GM21723 (cell line): ENCODE results near the gene ZNF19.
"Not testable (repeated sequence)": the region's sequence is repeated elsewhere in the genome, so short reads cannot be mapped to it uniquely, and the experiment has no call there.

Experiments used
- ATAC-seq: cut with Tn5 transposase; IDR thresholded peaks from one replicate; pipeline ENCODE4 v1.9.1; 2021; ENCODE audit warnings: mild to moderate bottlenecking, moderate library complexity; ENCODE audit not compliant: unreplicated experiment

ZNF19 gene

DNA sequence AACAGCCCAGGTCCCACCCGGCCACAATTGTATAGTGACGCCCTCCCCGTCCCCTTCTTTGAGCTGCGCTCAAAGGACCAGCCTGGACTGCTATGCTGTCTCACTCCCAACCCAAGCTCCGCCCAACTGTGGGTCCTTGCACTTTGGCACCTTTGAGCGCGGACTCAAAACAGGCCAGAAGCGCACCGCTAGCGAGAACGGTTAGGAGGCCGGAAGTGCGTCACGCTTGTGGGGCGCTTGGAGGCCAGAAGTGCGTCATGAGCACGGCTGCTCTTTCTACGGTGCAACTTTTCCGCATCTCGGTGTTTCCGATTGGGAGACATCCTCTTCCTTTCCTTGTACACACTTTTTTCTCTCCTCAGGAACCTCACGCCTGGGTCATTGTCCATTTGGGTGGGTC is at the start of gene ZNF19:
TSS of gene ZNF19 (minus strand) at position 203 of the 400 bp plus-strand sequence. CDS start 7,210 bp downstream, outside the sequence.
- ATAC-seq: no peak

DNA sequence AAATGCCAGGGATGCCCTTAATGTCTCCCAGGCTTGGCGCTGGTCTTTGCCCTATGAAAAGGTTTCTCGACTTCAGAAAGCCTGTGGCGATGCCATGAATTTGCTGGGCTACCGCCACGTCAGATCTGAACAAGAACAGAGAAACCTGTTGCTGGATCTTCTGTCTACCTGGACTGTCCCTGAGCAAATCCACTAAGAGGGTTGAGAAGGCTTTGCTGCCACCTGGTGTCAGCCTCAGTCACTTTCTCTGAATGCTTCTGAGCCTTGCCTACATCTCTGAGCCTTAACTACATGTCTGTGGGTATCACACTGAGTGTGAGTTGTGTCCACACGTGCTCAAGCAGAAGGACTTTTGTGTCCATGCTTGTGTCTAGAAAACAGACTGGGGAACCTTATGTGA is 48.5 kb upstream of the ZNF19 start:
- ATAC-seq: peak; percentile 72

DNA sequence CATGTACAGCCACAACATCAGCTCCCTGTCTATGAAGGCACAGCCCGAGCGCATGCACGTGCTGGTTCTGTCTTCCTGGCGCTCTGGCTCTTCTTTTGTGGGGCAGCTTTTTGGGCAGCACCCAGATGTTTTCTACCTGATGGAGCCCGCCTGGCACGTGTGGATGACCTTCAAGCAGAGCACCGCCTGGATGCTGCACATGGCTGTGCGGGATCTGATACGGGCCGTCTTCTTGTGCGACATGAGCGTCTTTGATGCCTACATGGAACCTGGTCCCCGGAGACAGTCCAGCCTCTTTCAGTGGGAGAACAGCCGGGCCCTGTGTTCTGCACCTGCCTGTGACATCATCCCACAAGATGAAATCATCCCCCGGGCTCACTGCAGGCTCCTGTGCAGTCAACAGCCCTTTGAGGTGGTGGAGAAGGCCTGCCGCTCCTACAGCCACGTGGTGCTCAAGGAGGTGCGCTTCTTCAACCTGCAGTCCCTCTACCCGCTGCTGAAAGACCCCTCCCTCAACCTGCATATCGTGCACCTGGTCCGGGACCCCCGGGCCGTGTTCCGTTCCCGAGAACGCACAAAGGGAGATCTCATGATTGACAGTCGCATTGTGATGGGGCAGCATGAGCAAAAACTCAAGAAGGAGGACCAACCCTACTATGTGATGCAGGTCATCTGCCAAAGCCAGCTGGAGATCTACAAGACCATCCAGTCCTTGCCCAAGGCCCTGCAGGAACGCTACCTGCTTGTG is 47.8 kb upstream of the ZNF19 start:
- ATAC-seq: no peak

DNA sequence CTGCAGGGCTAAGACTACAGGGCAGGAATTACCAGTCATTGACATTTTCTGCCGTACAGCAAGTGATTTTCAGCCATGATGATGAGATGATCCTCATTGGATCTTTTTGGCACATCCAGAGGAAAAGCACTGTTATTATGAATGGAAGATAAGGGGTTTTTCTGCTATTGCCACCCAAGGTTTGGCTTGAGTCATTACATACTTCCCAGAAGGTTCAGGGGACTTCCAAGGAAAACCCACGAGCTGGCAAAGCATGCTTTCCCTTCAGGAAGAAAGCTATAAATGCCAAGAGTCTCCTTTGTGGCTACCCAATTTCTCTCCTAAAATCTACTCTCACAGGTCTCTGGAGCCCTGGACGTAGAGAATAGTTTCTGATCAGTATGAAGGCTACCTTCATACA is 43.2 kb upstream of the ZNF19 start:
- no peak for ATAC-seq

DNA sequence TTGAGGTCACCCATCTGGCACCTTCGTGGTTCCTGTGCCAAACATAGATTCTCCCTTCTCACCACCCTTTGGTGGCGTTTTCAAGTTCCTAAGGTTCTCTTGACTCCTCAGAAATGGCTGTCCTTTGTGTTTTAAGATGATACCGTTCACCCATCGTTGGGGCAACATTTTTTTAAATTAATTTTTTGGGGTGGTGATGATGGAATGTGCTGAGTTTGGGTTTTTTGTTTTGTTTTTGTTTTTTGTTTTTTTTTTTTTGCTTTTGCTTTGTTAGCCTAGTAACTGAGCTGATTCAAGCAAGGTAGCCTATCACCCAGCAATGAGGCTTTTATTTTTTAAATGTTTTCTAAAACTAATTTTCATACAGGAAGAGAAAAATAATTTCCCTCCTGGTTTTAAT is 39.7 kb upstream of the ZNF19 start:
- no peak for ATAC-seq

DNA sequence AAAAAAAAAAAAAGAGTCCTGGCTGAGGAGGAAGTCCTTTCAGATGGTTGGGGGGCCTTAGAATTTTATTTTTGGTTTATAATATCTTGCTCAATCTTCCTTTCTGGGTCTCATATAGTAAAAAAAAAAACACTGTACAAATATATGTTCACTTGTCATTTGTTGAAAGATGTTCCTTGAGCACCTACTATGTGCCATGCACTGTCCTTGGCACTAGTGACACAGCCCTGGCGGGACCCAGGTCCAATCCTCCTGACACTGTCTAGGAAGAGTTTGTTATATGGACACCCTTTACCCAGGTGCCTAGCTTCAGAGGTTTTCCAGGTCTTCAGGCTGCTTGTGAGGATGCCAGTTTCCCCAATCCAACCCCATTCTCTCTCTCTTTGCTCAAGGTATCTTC is 39.1 kb upstream of the ZNF19 start:
- ATAC-seq: no peak

DNA sequence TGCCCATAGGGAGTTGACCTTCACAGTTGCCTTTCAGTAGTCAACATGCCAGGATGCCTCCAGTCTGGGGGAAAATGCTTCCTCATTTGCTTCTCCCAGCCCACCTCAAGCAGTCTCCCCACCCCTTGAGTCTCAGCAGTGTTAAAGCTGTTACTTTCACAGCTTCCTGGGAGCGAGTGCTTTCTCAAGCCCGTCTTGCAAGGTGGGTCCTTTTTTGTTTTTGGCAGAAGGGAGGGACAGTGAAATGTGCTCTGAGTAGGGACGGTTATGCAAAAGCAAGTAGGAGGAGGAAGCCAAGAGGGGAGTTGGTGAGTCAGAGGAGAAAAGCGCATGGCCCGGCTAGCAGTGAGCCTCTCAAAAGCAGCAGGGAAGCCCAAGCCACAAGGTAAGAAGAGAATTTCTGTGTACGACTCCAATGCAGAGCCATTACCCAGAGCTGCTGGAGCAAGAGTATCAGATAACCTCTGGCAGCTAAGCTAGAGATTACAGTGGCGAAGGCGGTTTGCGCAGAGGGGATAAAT is 37.0 kb upstream of the ZNF19 start, which contains the start of gene CHST4:
TSS of gene CHST4 (plus strand) at position 316 of the 521 bp plus-strand sequence. CDS start 10,252 bp downstream, outside the sequence.
- peak; percentile 79 for ATAC-seq

DNA sequence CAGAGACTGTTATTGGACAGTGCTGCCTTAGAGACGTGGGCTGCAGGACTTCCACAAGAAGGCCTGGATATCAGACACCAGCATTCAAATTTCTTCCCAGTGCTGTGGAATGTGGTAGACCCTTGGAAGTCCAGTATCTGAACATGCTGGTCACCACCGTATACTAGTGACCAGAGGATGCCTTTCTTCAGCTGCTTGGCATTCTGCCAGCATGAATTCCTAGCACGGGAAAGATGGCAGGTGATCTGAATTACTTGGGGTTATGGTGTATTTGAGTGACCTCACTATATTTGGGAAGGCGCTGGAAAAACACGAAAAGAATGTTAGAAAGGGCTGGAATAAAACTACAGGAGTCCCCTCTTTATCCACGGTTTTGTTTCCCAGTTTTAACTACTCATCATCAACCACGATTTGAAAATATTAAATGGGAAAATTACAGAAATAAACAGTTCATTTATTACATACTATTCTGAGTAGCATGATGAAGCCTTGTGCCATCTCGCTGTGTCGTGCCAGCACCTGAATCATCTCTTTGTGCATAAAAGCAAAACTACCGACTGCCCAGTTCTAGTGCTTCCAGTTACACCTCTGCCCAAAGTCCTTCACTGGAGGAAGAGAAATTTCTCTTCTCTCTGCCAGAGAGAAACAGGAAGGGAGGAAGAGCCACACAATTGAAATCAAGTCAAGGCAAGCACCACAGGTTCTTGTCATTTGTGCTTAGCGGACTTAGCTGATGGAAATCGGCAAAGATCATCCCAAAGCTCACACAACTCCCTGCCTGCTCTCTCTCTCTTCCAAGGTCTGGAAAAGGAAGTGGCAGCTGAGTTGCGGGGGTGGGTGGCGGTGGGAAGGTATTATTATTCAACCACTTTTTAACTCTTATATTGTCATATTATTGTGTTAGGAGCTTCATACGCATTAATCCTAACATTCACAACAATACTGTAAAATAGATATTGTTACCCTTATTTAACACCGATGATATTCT is 35.7 kb upstream of the ZNF19 start:
- no peak for ATAC-seq

DNA sequence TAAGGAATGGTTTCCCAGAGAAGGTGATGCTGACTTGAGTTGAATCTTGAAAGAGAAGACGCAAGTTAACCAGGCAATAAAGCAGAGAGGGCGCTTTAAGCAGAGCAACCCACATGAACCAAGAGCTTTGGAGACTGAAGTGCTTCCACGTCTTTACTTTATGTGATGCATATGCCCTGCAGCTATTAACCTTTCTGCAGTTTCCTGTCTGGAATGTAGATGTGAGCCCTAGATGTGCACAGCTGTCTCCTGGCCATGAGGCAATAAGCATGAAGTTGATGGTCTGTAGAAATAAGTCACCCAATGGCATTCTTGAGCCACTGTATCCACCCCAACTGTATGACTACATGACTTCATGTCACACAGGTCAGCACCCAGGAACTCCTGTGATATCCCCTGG is 31.4 kb upstream of the ZNF19 start:
- ATAC-seq: no peak

DNA sequence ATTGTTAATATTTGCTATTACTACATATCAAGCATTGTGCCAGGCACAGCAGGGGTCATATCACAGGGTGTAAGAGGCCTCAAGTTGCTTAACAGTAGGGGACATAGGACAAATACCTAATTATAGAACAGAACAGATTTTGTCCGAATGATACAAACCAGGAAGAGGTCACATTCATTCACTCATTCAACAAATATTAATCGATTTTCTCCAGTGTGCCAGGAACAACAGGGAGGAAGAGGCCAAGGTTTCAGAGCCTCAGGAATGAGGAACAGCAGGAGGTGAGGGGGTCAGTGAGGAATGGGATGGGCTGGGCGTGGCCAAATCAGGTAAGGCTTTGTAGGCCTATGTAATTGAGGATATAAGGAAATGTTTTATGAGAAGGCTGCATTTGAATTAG is 25.9 kb upstream of the ZNF19 start:
- no peak for ATAC-seq

DNA sequence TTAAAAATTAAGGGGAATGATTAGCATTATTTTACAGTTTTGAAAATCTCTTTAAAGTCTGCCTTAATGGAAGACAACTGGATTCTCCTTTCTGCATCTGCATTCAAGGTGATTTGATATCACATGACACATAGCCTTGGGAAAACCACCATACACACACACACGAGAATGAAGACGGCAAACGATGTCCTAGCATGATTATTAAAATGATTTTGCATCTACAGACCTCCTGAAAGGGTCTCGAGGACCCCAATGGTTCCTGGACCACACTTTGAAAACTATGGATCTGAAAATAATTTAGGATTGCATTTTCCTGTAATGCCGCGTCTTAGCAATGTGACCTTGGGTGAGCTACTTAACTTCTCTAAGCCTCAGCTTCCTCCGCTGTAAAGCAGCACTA is 25.4 kb upstream of the ZNF19 start:
- ATAC-seq: no peak

DNA sequence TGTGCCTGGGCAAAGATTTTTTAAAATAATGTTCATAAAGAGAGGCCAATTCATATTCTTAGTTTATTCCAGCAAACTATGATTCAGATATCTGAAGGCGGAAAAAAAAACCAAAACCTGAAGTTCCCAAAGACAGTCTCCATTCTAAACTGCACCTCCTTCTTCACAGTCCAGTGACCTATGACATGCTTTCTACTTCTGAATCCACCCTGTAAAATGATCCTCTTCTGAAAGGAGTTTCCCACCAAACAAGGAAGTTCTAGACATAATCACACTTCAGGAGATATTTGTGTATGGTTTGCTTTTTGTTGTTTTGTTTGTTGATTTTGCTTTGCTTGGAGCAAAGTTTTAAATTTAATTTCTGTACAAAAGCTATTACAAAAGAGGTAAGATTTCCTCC is 24.2 kb upstream of the ZNF19 start:
- ATAC-seq: no peak

DNA sequence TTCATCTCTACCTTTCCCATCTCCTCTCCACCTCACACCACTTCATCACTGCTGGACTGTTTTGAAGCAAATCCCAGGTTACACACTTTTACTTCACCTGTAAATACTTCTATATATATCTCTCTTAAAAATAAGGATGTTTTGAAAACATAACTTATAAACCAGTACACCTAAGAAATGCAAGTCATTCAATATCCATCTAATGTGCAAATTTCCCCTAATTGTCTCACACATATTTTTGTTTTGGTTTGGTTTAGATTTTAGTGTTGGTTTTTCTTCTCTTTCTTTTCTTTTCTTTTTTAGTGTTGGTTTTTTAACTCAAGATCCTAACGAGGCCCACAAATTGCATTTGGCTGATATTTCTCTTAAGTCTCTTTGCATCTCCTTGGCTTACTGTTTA is 17.9 kb upstream of the ZNF19 start:
- ATAC-seq: no peak

DNA sequence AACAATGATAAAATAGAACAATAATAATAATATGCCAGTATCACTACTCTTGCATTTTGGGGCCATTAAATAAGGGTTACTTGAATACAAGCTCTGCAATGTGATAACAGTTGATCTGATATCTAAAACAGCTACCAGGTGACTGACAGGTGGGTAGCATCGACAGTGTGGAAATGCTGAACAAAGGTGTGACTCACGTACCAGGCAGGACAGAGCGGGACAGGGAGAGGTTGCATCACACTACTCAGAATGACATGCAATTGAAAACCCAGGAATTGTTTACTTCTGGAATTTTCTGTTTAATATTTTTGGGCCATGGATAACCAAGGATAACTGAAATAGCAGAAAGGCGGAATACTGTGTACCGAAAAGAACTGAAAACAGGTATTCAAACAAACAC is 15.8 kb upstream of the ZNF19 start:
- ATAC-seq: no peak

DNA sequence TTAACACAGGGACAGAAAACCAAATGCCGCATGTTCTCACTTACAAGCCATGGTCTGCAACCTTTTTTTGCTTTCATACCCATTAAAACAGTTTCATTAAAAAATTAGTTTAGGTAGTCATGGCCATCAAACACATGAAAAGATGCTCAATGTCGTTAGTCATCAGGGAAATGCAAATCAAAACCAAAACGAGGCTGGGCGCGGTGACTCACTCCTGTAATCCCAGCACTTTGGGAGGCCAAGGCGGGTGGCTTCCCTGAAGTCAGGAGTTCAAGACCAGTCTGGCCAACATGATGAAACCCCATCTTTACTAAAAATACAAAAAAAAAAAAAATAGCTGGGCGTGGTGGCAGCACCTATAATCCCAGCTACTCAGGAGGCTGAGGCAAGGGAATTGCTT is 14.9 kb upstream of the ZNF19 start:
- ATAC-seq: not testable (repeated sequence)

DNA sequence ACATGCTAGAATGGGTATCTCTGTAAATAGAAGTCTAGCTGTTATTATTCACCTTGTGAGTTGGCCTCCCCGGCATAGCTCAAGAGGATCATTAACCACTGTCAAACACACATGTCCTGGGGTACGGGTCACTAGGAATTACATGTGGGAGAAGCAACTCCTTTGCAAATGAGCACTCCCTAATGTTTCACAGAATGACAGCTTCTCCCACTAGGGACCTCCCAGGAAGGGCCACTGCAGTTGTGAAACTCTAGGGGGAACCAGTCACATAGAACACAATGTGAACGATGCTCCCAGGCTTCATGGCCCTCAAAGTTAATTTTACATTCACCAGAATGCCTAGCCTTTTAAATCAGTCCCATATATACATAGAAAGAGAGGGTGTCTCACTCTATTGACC is 12.4 kb upstream of the ZNF19 start:
- no peak for ATAC-seq

DNA sequence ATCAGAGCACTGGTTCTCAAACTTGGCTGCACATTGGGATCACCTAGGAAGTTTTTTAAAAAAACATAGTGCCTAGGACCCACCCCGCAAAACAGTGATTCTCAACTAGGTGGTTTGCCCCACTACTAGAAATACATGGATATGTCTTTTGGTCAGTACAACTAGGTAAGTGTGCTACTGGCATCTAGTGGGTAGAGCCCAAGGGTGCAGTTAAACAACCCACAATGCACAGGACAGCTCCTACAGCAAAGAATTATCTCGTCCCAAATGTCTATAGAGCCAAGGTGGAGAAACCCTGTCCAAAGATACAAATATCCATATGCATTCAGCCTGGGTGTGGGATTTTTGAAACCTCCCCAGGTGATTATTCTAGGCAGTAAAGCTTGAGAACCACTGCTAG is 11.8 kb upstream of the ZNF19 start:
- no peak for ATAC-seq

DNA sequence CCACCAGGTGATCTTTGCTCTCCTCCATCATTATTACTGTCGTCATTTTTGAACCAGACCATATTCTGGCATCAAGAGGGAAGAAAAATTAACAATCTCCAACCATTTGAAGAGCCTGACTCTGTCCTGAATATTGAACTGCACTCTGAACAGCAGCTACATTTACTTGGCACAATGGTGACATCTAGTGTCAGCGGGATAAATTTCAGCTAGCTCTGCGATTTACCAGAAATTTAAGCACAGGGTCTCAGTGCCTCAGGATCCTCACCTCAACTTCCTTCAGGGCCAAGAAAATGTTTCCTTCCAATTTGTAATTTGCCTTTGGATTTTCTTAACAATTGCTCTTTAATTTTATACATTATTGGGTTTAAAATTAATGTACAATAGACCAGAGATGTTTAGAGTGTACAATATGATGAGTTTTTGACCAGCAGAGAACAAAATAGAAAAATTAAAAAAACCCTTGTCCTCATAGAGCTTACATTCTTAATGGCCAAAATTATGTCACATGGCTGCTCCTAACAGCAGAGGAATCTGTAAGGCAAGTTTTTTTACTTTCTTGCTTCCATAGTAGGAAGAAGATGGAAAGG is 10.7 kb upstream of the ZNF19 start:
- ATAC-seq: no peak

DNA sequence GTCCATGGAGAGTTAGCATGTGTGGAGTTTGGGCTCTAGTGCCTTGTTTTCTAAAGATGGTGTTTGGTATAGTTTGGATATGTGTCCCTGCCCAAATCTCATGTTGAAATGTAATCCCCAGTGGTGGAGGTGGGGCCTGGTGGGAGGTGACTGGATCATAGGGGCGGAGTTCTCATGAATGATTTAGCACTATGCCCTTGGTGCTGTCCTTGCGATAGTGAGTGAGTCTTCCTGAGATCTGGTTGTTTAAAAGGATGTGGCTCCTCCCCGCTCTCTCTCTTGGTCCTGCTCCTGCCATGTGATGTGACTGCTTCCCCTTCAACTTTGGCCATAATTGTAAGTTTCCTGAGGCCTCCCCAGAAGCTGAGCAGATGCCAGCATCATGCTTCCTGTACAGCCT is 8.9 kb upstream of the ZNF19 start:
- no peak for ATAC-seq

DNA sequence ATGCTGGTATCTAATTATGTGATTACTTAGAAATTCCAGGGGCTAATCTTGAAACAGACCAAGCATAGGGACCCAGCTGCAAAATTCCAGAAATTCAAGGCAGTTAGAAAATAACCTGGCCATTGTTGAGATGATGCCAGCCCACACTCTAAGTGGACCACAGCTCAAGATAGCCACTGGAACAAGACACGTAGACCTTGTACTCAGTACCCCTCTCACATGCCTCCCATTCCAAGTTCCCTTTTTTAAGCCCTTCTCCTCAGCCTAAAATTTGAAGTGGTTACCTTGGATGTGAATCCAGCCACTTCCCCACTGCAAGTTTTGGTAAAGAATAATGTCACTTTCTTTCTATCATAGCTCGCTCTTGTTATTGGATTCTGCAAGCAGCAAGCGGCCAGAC is 4.1 kb upstream of the ZNF19 start:
- no peak for ATAC-seq

DNA sequence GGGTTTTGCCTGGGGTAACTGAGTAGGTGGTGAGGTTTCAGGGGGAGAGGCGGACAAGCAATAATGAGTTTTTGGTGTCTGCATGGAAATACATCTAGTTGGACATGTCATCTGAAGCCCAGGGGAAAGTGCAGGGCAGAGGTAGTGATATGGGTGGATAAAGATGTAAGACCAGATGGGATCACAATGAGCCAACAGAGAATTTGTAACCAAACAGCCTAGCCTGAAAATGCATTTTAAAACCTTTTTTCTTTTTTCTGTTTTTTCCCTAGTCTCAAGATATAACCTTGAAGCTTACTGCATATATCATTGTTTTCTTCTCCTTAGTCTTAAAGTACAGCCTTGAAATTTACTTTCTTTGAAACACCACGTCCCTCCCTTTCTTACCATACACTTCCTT is 3.7 kb upstream of the ZNF19 start:
- no peak for ATAC-seq
